Measurements from ENCODE around the gene SRRM2. TPM values are rescaled to one million over a fixed set of nuclear protein-coding genes. Genes with fewer than 3 reads are reported as not detected.
A peak's percentile ranks its signal among the peaks of the same experiment; 100 is the strongest.

Gene SRRM2
- total RNA-seq, 2 donors from 2014 or later = 118 to 174 TPM

- no peak for TF ChIP-seq CTCF (IDR thresholded peaks at IDR 0.05)
- peaks cover 63% of the 10 kb centered on the region for H3K36me3 ChIP-seq
- no peak for DNase-seq (ENCODE audit: low spot score)
- no peak overlapping the region for H3K27ac ChIP-seq
- no peak overlapping the region for H3K4me3 ChIP-seq
- H3K27me3 ChIP-seq = no peaks in the 10 kb centered on the region
- peaks cover 3 to 42% of the 10 kb centered on the region in 2 donors for H3K4me1 ChIP-seq
- H3K9me3 ChIP-seq = no peaks in the 10 kb centered on the region
Measured at GRCh38 chr16:2771496-2772402, 19.3 kb downstream of the SRRM2 start.

- Histone ChIP-seq H3K36me3 (peaks cover 47% of the 10 kb centered on the region), H3K9me3 (no peaks in the 10 kb centered on the region), H3K4me3 (no peak overlapping the region), H3K4me1 (peaks cover 3 to 32% of the 10 kb centered on the region in 2 donors), H3K27ac (no peak overlapping the region), H3K27me3 (no peaks in the 10 kb centered on the region)
- DNase-seq (ENCODE audit: low spot score) = no peak
- no peak for TF ChIP-seq CTCF (IDR thresholded peaks at IDR 0.05)
Measured at GRCh38 chr16:2773188-2773968, 20.9 kb downstream of the SRRM2 start.

- no peak for DNase-seq (ENCODE audit: low spot score)
- peaks cover 3 to 36% of the 10 kb centered on the region in 2 donors for H3K4me1 ChIP-seq
Measured at GRCh38 chr16:2774161-2774891, 21.9 kb downstream of the SRRM2 start.

GRCh38 chr16:2775131-2775716 is 22.8 kb downstream of the SRRM2 start:
- no peak for TF ChIP-seq CTCF (IDR thresholded peaks at IDR 0.05)
- no peaks in the 10 kb centered on the region for H3K27me3 ChIP-seq
- no peak overlapping the region for H3K27ac ChIP-seq
- peaks cover 3 to 37% of the 10 kb centered on the region in 2 donors for H3K4me1 ChIP-seq
- no peak for DNase-seq (ENCODE audit: low spot score)
- peaks cover 28% of the 10 kb centered on the region for H3K36me3 ChIP-seq
- H3K4me3 ChIP-seq = no peak overlapping the region
- no peaks in the 10 kb centered on the region for H3K9me3 ChIP-seq

More at GRCh38 chr16:2774161-2774891, 21.9 kb downstream of the SRRM2 start:
- no peaks in the 10 kb centered on the region for H3K27me3 ChIP-seq
- no peak for TF ChIP-seq CTCF (IDR thresholded peaks at IDR 0.05)
- no peaks in the 10 kb centered on the region for H3K9me3 ChIP-seq
- no peak overlapping the region for H3K27ac ChIP-seq
- H3K4me3 ChIP-seq = no peak overlapping the region
- H3K36me3 ChIP-seq = peaks cover 37% of the 10 kb centered on the region

GRCh38 chr16:2775765-2776499 is 23.5 kb downstream of the SRRM2 start:
- H3K36me3 ChIP-seq = peaks cover 21% of the 10 kb centered on the region
- peaks cover under 1 to 37% of the 10 kb centered on the region in 2 donors for H3K4me1 ChIP-seq
- DNase-seq (ENCODE audit: low spot score) = no peak
- no peak for TF ChIP-seq CTCF (IDR thresholded peaks at IDR 0.05)
- peak overlapping the region; percentile 85 to 98 for H3K4me3 ChIP-seq
- H3K9me3 ChIP-seq = no peaks in the 10 kb centered on the region
- no peaks in the 10 kb centered on the region for H3K27me3 ChIP-seq
- H3K27ac ChIP-seq = peak overlapping the region; percentile 81 to 88

Measured in right atrium auricular region (tissue), 2 donors.